Measurements from ENCODE around the gene DNAH6.

DNAH6 gene

GRCh38 chr2:84840306-84840705 is 324.0 kb downstream of the DNAH6 start:
- TF ChIP-seq CTCF (conservative IDR thresholded peaks at IDR 0.05; ENCODE audit: low read length), result peak; percentile 23
- H3K4me3 ChIP-seq (ENCODE audit: low read length), result no peak overlapping the region
- DNase-seq (ENCODE audit: low read depth), result peak; percentile 54

- no peak for DNase-seq (ENCODE audit: low read depth)
- TF ChIP-seq CTCF (conservative IDR thresholded peaks at IDR 0.05; ENCODE audit: low read length), result no peak
- H3K4me3 ChIP-seq (ENCODE audit: low read length), result no peak overlapping the region
Observed at GRCh38 chr2:84841577-84841976, 325.3 kb downstream of the DNAH6 start.

- H3K4me3 ChIP-seq (ENCODE audit: low read length), result no peak overlapping the region
- no peak for DNase-seq (ENCODE audit: low read depth)
- TF ChIP-seq CTCF (conservative IDR thresholded peaks at IDR 0.05; ENCODE audit: low read length), result no peak
Observed at GRCh38 chr2:84844141-84844540, 327.8 kb downstream of the DNAH6 start.

- no peak overlapping the region for H3K4me3 ChIP-seq (ENCODE audit: low read length)
- TF ChIP-seq CTCF (conservative IDR thresholded peaks at IDR 0.05; ENCODE audit: low read length), result no peak
- DNase-seq (ENCODE audit: low read depth), result peak; percentile 75
Observed at GRCh38 chr2:84846041-84846663, 329.9 kb downstream of the DNAH6 start.

- no peak for TF ChIP-seq CTCF (conservative IDR thresholded peaks at IDR 0.05; ENCODE audit: low read length)
- peak; percentile 67 for DNase-seq (ENCODE audit: low read depth)
- H3K4me3 ChIP-seq (ENCODE audit: low read length), result no peak overlapping the region
Observed at GRCh38 chr2:84846741-84847142, 330.4 kb downstream of the DNAH6 start.

- DNase-seq (ENCODE audit: low read depth), result peak; percentile 90
- no peak for TF ChIP-seq CTCF (conservative IDR thresholded peaks at IDR 0.05; ENCODE audit: low read length)
Observed at GRCh38 chr2:84847326-84848050, 331.2 kb downstream of the DNAH6 start.

More at GRCh38 chr2:84847326-84848050, 331.2 kb downstream of the DNAH6 start:
- no peak overlapping the region for H3K4me3 ChIP-seq (ENCODE audit: low read length)
